Heart right ventricle (tissue), 16 donors: Measurements from ENCODE around the gene HOXA6. TPM values are rescaled to one million over a fixed set of nuclear protein-coding genes. Genes with fewer than 3 reads are reported as not detected.

Experiments used
- ATAC-seq, 8 donors: fragments of 200-7000 bp; cut with Tn5 transposase; one replicate each; pipeline ENCODE4 v1.9.1; 2020; ENCODE audit warnings: mild to moderate bottlenecking in 8 of 8, moderate library complexity in 8 of 8, moderate number of reproducible peaks in 1 of 8
- DNase-seq, 2 donors: peaks; one replicate each; pipeline ENCODE4 v3.0.0-alpha.2; 2020
- H3K27ac ChIP-seq, 10 donors: fragments of 200-600 bp; sonication (generic) in 2 of 10; one replicate each; pipeline versions ENCODE4 v1.5.0 to v1.8.0; 2020 to 2022; ENCODE audit warnings: mild to moderate bottlenecking in 3 of 10
- H3K27me3 ChIP-seq, 7 donors: fragments of 200-600 bp; one replicate each; pipeline ENCODE4 v1.8.0; 2021 to 2022; ENCODE audit warnings: mild to moderate bottlenecking in 2 of 7
- H3K36me3 ChIP-seq, 9 donors: fragments of 200-600 bp; sonication (generic) in 1 of 9; one replicate each; pipeline versions ENCODE4 v1.5.0 to v1.8.0; 2020 to 2022; ENCODE audit warnings: mild to moderate bottlenecking in 2 of 9
- H3K4me1 ChIP-seq, 9 donors: fragments of 200-600 bp; sonication (generic) in 1 of 9; one replicate each; pipeline versions ENCODE4 v1.5.0 to v1.8.0; 2020 to 2022; ENCODE audit warnings: mild to moderate bottlenecking in 4 of 9
- H3K4me3 ChIP-seq, 10 donors: fragments of 200-600 bp; sonication (generic) in 2 of 10; one replicate each; pipeline versions ENCODE4 v1.5.0 to v1.8.0; 2020 to 2022; ENCODE audit warnings: mild to moderate bottlenecking in 7 of 10, moderate library complexity in 2 of 10
- H3K9me3 ChIP-seq, 11 donors: fragments of 200-600 bp in 10 of 11; sonication (generic) in 2 of 11; one replicate each; pipeline versions ENCODE4 v1.5.0 to v1.8.0; 2013 to 2022; ENCODE audit warnings: mild to moderate bottlenecking in 2 of 11, control low read depth in 1 of 11, moderate library complexity in 1 of 11
- WGBS, 2 donors: extraction: QIAGEN DNeasy Blood & Tissue Kit; methylation state at CpG; one replicate each; pipeline ENCODE4 v1.1.7; 2013; ENCODE audit warnings: inconsistent platforms in 1 of 2; 5-methylcytosine and 5-hydroxymethylcytosine counted together
- intact Hi-C, 10 donors: fragments of 100-400 bp; cut with DNase I; formaldehyde crosslinking; loops; one replicate each; pipeline versions ENCODE4 v1.11.1 to v1.14.2; 2022
- polyA plus RNA-seq, 2 donors: library from polyadenylated mRNA; stranded (reverse); fragments of 200-250 nt; gene quantifications; one replicate each; pipeline ENCODE4 v1.2.3, GENCODE V29; 2013
- total RNA-seq, 10 donors: library from RNA; stranded (reverse); fragmentation: NEBNext Ultra II Directional in 3 of 10; extraction: Animal tissue kit (Norgen Biotek cat#: 25700) in 3 of 10; gene quantifications; one replicate each; pipeline versions ENCODE4 v1.2.1 to v1.2.4, GENCODE V29; 2021 to 2023
- TF ChIP-seq, protein P1 (sequence below), 9 donors: fragments of 200-600 bp; sonication (generic) in 2 of 9; IDR thresholded peaks; one replicate each; pipeline versions ENCODE4 v1.5.0 to v1.8.0; 2021 to 2022; ENCODE audit warnings: antibody characterized with exemption in 9 of 9, mild to moderate bottlenecking in 5 of 9, moderate library complexity in 1 of 9
- donor health status: Arrhythmogenic right ventricular cardiomyopathy.
- donor health status: ischemic (EF 13 %, LVEDD 7.1; RV severe dilation, severe dysfunction).
- donor health status: healthy with polysubstance abuse.
- donor health status: DM: no; HTN: yes; CAD: no.
- donor health status: DM: no; HTN: no; CAD: no.
- donor health status: ischemic (EF 25% LVEDD 6.9; RV normal size, moderate dysfunction).
- donor health status: ischemic (EF 25% LVEDD 5.7; RV mildly dilated, moderate dysfunction).
- donor health status: healthy.
- donor health status: DM: yes; HTN: yes; CAD: no.
- donor health status: Ischemic cardiomyopathy.
- donor health status: ischemic (EF 35%, LVEDD 5.7; RV mildly dilated, moderate dysfunction).
- donor health status: nonischemic (EF 11% LVEDD 7.7; RV severe dilation, severe dysfunction).
- donor health status: DM: yes; HTN: yes; CAD: no.
- donor health status: PGD.
- donor health status: ischemic (EF 29% LVEDD 5.4; RV normal size, mild dysfunction).
- donor health status: nonischemic (EF 23%, LVEDD 6.1; RV moderate dilation, normal function).

HOXA6 gene
- total and polyA plus RNA-seq, 12 donors, result not detected

DNA sequence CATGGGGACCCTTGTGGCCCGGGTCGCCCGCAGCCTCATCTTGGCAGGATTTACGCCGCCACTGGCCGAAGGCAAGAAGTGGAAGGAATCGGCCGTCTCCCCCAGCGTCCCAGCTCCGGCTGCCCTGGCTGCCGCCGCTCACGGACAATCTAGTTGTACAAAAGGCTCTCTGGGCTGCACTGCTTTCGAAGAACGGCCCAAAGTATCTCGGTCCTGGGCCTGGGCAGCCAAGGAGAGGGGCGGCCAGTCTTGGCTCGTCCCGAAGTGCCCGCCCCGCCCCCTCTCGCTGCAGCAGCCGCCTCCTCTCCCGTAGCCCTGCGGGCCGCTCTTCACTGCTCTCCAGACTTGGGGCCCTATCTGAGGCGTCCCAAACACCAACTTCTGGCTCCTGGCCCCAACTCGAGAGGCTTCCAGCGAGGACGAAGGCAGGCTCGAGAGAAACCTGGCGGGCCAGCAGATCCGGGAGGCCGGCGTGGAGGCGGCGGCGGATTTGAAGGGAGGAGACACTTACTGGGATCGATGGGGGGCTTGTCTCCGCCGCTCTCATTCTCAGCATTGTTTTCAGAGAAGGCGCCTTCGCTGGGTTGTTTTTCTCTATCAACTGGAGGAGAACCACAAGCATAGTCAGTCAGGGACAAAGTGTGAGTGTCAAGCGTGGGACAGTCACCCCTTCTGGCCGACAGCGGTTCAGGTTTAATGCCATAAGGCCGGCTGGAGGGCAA is 17.0 kb upstream of the HOXA6 start:
- Histone ChIP-seq H3K4me3 (peak overlapping the region in 5 of 10 donors; percentile 7 to 49 (median 26)), H3K4me1 (peaks cover 8 to 76% (median 40%) of the 10 kb centered on the region in 9 donors), H3K9me3 (no peaks in the 10 kb centered on the region), H3K36me3 (peaks cover 0 to 15% (median 0%) of the 10 kb centered on the region in 9 donors), H3K27me3 (peaks cover 74 to 100% (median 100%) of the 10 kb centered on the region in 7 donors), H3K27ac (peak overlapping the region in 1 of 10 donors; percentile 53)
- TF ChIP-seq, protein P1, sequence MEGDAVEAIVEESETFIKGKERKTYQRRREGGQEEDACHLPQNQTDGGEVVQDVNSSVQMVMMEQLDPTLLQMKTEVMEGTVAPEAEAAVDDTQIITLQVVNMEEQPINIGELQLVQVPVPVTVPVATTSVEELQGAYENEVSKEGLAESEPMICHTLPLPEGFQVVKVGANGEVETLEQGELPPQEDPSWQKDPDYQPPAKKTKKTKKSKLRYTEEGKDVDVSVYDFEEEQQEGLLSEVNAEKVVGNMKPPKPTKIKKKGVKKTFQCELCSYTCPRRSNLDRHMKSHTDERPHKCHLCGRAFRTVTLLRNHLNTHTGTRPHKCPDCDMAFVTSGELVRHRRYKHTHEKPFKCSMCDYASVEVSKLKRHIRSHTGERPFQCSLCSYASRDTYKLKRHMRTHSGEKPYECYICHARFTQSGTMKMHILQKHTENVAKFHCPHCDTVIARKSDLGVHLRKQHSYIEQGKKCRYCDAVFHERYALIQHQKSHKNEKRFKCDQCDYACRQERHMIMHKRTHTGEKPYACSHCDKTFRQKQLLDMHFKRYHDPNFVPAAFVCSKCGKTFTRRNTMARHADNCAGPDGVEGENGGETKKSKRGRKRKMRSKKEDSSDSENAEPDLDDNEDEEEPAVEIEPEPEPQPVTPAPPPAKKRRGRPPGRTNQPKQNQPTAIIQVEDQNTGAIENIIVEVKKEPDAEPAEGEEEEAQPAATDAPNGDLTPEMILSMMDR (IDR thresholded peaks at IDR 0.05), result no peak
- DNase-seq, result no peak
- 4 to 5% methylated on average over 47 of the region's 47 CpGs for WGBS, 2 donors
- intact Hi-C loops, result loop anchor here in 9 of 10 donors (5.0 to 10.0 kb wide), 11 partner anchors 310 to 1300 kb away; no protein-coding TSS in a partner anchor
- no peak for ATAC-seq

DNA sequence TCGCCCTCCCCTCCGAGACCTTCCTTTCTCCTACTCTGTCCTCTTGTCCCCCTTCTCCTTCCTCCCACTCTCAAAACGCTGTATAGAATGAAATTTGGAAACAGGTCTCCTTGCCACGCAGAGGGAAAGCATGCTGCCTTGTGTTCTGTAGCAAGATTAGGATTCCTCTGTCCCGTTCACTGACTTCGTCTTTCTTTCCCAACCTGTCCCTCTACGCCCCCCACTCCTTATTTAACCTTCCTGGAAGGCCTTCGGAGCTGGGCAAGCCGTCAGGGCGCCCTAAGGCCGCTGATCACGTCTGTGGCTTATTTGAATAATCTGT is 16.4 kb upstream of the HOXA6 start:
- no peak for ATAC-seq
- intact Hi-C loops, result loop anchor here in 9 of 10 donors (5.0 to 10.0 kb wide), 11 partner anchors 309 to 1299 kb away; no protein-coding TSS in a partner anchor
- peak overlapping the region in 1 of 10 donors; percentile 49 for H3K4me3 ChIP-seq
- no peak overlapping the region for H3K27ac ChIP-seq
- peaks cover 8 to 72% (median 40%) of the 10 kb centered on the region in 9 donors for H3K4me1 ChIP-seq
- H3K36me3 ChIP-seq, result peaks cover 0 to 15% (median 0%) of the 10 kb centered on the region in 9 donors
- WGBS, 2 donors, result 11 to 18% methylated on average over 12 of the region's 12 CpGs
- no peak for DNase-seq
- TF ChIP-seq, protein P1 (IDR thresholded peaks at IDR 0.05), result peak in 1 of 9 donors; percentile 10
- peaks cover 73 to 100% (median 100%) of the 10 kb centered on the region in 7 donors for H3K27me3 ChIP-seq
- H3K9me3 ChIP-seq, result no peaks in the 10 kb centered on the region

DNA sequence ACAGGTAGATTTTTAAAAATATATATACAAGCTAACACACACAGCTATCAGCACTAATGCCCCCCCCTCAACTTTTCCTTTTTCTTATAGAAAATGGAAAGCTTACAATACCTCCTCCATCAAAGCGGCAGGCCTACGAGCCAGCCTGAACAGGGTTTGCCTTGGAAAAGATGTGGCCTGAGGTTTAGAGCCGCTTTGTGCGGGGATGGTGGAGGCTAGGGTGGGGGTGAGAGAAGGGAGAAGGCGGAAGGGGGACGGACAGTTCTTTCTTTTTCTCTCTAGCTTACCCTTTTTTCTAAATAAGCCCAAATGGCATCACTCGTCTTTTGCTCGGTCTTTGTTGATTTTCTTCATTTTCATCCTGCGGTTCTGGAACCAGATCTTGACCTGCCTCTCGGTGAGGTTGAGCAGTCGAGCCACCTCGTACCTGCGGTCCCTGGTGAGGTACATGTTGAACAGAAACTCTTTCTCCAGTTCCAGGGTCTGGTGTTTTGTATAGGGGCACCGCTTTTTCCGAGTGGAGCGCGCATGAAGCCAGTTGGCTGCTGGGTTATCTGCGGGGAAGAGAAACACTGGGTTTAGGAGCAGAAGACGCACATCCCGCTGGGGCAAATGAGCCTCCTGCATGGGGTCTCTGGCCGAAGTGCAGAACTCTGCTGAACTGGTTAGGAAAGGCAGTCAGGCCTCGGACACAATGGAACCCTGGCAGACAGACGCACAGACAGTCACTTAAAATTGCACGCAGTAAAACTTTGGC is 15.9 kb upstream of the HOXA6 start:
- ATAC-seq, result no peak
- 32 to 38% methylated on average over 24 of the region's 24 CpGs for WGBS, 2 donors
- H3K4me1 ChIP-seq, result peaks cover 8 to 74% (median 40%) of the 10 kb centered on the region in 9 donors
- DNase-seq, result no peak
- H3K36me3 ChIP-seq, result peaks cover 0 to 15% (median 0%) of the 10 kb centered on the region in 9 donors
- peaks cover 76 to 100% (median 100%) of the 10 kb centered on the region in 7 donors for H3K27me3 ChIP-seq
- H3K4me3 ChIP-seq, result peak overlapping the region in 1 of 10 donors; percentile 49
- no peaks in the 10 kb centered on the region for H3K9me3 ChIP-seq
- H3K27ac ChIP-seq, result no peak overlapping the region
- TF ChIP-seq, protein P1 (IDR thresholded peaks at IDR 0.05), result no peak
- intact Hi-C loops, result loop anchor here in 9 of 10 donors (5.0 to 10.0 kb wide), 11 partner anchors 309 to 1299 kb away; no protein-coding TSS in a partner anchor

DNA sequence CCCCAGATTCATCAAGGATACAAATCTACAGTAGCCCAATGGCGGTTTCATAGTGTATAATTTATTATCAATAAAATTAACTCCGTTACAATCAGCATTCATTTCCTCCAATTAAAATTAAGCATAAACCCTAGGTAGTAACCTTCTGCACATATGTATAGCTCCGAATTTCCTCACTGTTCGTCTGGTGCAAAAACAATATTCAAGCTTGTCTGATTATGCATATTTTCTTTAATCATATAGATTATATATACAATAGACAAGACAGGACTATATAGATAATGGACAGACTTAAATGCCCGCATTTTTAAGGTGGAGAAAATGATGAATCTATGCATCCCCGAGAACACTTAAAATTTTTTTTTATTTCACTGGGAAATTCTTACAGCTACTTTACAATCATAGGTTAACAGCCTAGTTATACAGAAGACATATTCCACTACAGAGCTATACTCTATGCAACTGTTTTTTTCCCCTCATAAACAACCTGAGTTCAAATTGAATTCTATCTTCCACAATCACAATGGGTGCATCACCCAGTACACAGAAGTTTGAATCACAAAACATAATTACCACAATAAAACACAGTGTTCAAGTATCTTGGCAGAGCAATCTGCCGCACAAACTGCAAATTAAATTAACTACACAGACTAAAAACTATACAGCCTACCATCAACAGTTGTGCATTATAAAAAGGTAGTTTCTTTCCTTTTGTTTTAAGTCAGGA is 15.2 kb upstream of the HOXA6 start:
- no peak overlapping the region for H3K27ac ChIP-seq

More for the DNA sequence above, 15.2 kb upstream of the HOXA6 start:
- peaks cover 72 to 100% (median 100%) of the 10 kb centered on the region in 7 donors for H3K27me3 ChIP-seq
- peaks cover 8 to 77% (median 40%) of the 10 kb centered on the region in 9 donors for H3K4me1 ChIP-seq
- ATAC-seq (no peak), DNase-seq (no peak)
- no peaks in the 10 kb centered on the region for H3K9me3 ChIP-seq
- TF ChIP-seq, protein P1 (IDR thresholded peaks at IDR 0.05), result no peak
- H3K36me3 ChIP-seq, result peaks cover 0 to 15% (median 0%) of the 10 kb centered on the region in 9 donors
- no peak overlapping the region for H3K4me3 ChIP-seq
- WGBS, 2 donors, result 56 to 61% methylated on average over 7 of the region's 7 CpGs
- intact Hi-C loops, result loop anchor here in 9 of 10 donors (5.0 to 10.0 kb wide), 11 partner anchors 308 to 1298 kb away; no protein-coding TSS in a partner anchor
